Measurements from ENCODE around the gene ATP8B3.

- TF ChIP-seq CTCF (IDR thresholded peaks at IDR 0.05) (no peak), POLR2AphosphoS5 (IDR thresholded peaks at IDR 0.05) (no peak), EP300 (IDR thresholded peaks at IDR 0.05; ENCODE audit: low read depth) (no peak), POLR2A (IDR thresholded peaks at IDR 0.05) (no peak)
Measured at GRCh38 chr19:1823020-1823419, 10.9 kb upstream of the ATP8B3 start.
